GM23338 (cell line): ENCODE measurements around the gene BTBD18. TPM values are rescaled to one million over a fixed set of nuclear protein-coding genes. Genes with fewer than 3 reads are reported as not detected.
A peak's percentile ranks its signal among the peaks of the same experiment; 100 is the strongest.
"Not testable (repeated sequence)": the region's sequence is repeated elsewhere in the genome, so short reads cannot be mapped to it uniquely, and the experiment has no call there.

Experiments used
- ATAC-seq: fragments of 200-7000 bp; cut with Tn5 transposase; 3 replicates; pipeline ENCODE4 v1.9.1; 2020
- DNase-seq: peaks from one replicate; pipeline ENCODE4 v3.0.0-alpha.2; 2015; ENCODE audit warnings: low spot score
- H2AFZ ChIP-seq: fragments of 200-600 bp; sonication (generic); 2 replicates; pipeline ENCODE4 v1.8.0; 2016; ENCODE audit warnings: antibody characterized with exemption, mild to moderate bottlenecking, moderate library complexity
- H3F3A ChIP-seq: fragments of 200-600 bp; sonication (generic); replicated peaks from 2 replicates; pipeline ENCODE4 v1.8.0; 2017; ENCODE audit warnings: antibody characterized with exemption, mixed run types, low read depth
- H3K27ac ChIP-seq: fragments of 200-600 bp; sonication (generic); 2 replicates; pipeline ENCODE4 v1.6.1; 2016; ENCODE audit warnings: low read depth
- H3K27me3 ChIP-seq: fragments of 200-600 bp; sonication (generic); 2 replicates; pipeline ENCODE4 v1.8.0; 2016; ENCODE audit warnings: mild to moderate bottlenecking, mixed run types, moderate library complexity; ENCODE audit not compliant: insufficient read depth
- H3K36me3 ChIP-seq: fragments of 200-600 bp; sonication (generic); 2 replicates; pipeline ENCODE4 v1.8.0; 2016; ENCODE audit warnings: mild to moderate bottlenecking; ENCODE audit not compliant: insufficient read depth
- H3K4me1 ChIP-seq: fragments of 200-600 bp; sonication (generic); 2 replicates; pipeline ENCODE4 v1.8.0; 2016; ENCODE audit warnings: mild to moderate bottlenecking, moderate library complexity; ENCODE audit not compliant: insufficient read depth
- H3K4me2 ChIP-seq: fragments of 200-600 bp; sonication (generic); 2 replicates; pipeline ENCODE4 v1.7.1; 2017; ENCODE audit warnings: mixed run types
- H3K4me3 ChIP-seq: fragments of 200-600 bp; sonication (generic); 2 replicates; pipeline ENCODE4 v1.6.1; 2016; ENCODE audit warnings: mixed run types
- H3K79me2 ChIP-seq: fragments of 200-600 bp; sonication (generic); replicated peaks from 2 replicates; pipeline ENCODE4 v1.8.0; 2017; ENCODE audit warnings: mild to moderate bottlenecking; ENCODE audit not compliant: insufficient read depth
- H3K9me2 ChIP-seq: fragments of 200-600 bp; sonication (generic); 2 replicates; pipeline ENCODE4 v1.8.0; 2017; ENCODE audit not compliant: insufficient read depth
- H4K20me1 ChIP-seq: fragments of 200-600 bp; sonication (generic); replicated peaks from 2 replicates; pipeline ENCODE4 v1.8.0; 2017; ENCODE audit warnings: mild to moderate bottlenecking; ENCODE audit not compliant: insufficient read depth
- H3K27ac Mint-ChIP-seq: 2 replicates; pipeline ENCODE4 v1.8.0; 2020; ENCODE audit warnings: inconsistent platforms, mild to moderate bottlenecking, moderate library complexity, mixed read lengths
- H3K27me3 Mint-ChIP-seq: 3 replicates; pipeline ENCODE4 v1.8.0; 2022; ENCODE audit warnings: low read depth, mild to moderate bottlenecking, moderate library complexity, mixed read lengths, inconsistent platforms; ENCODE audit not compliant: insufficient read depth, poor library complexity
- H3K36me3 Mint-ChIP-seq: 3 replicates; pipeline ENCODE4 v1.8.0; 2021; ENCODE audit warnings: low read depth, mild to moderate bottlenecking, inconsistent platforms, moderate library complexity, mixed read lengths
- H3K4me1 Mint-ChIP-seq: 3 replicates; pipeline ENCODE4 v1.8.0; 2020; ENCODE audit warnings: mild to moderate bottlenecking, inconsistent platforms, mixed read lengths
- H3K4me3 Mint-ChIP-seq: 3 replicates; pipeline ENCODE4 v1.8.0; 2021; ENCODE audit warnings: moderate library complexity, mild to moderate bottlenecking, inconsistent platforms, mixed read lengths
- H3K9me3 Mint-ChIP-seq: 3 replicates; pipeline ENCODE4 v1.8.0; 2020; ENCODE audit warnings: moderate library complexity, mild to moderate bottlenecking, inconsistent platforms, mixed read lengths
- CREB1 ChIP-seq: fragments of 250-450 bp; sonication (Bioruptor Pico); IDR thresholded peaks from 2 replicates; pipeline ENCODE4 v1.5.0; 2020; ENCODE audit warnings: low read depth, mild to moderate bottlenecking, moderate library complexity
- EZH2 ChIP-seq: fragments of 200-600 bp; sonication (generic); IDR thresholded peaks from one replicate; pipeline ENCODE4 v1.8.0; 2017; ENCODE audit warnings: antibody characterized with exemption, mild to moderate bottlenecking, low read depth; ENCODE audit not compliant: unreplicated experiment
- EZH2phosphoT487 ChIP-seq: fragments of 200-600 bp; sonication (generic); IDR thresholded peaks from one replicate; pipeline ENCODE4 v1.8.1; 2018; ENCODE audit warnings: antibody characterized with exemption; ENCODE audit not compliant: unreplicated experiment
- JUNB ChIP-seq: IDR thresholded peaks from one replicate; pipeline ENCODE4 v1.6.1; 2016; ENCODE audit warnings: antibody characterized with exemption; ENCODE audit not compliant: unreplicated experiment
- NANOG ChIP-seq: IDR thresholded peaks from 2 replicates; pipeline ENCODE4 v1.6.1; 2016; ENCODE audit warnings: antibody characterized with exemption, borderline replicate concordance
- POLR2AphosphoS5 ChIP-seq: IDR thresholded peaks from 2 replicates; pipeline ENCODE4 v1.6.1; 2016; ENCODE audit warnings: antibody characterized with exemption, low read depth
- ZNF331 ChIP-seq: fragments of 250-450 bp; sonication (Bioruptor Pico); IDR thresholded peaks from 2 replicates; pipeline ENCODE4 v1.5.0; 2020; ENCODE audit warnings: low read depth, mild to moderate bottlenecking, moderate library complexity
- polyA plus RNA-seq: library from polyadenylated mRNA; unstranded; fragments of >200 nt; fragmentation: Nextera tagmentation; extraction: Ambion mirVana; gene quantifications from 2 replicates; pipeline ENCODE4 v1.2.1, GENCODE V29; 2016
- total RNA-seq: library from RNA; depleted of rRNA; stranded (reverse); fragments of >200 nt; shearing (Covaris generic); gene quantifications from 2 replicates; pipeline ENCODE4 v1.2.3, GENCODE V29; 2014
- TF ChIP-seq, protein P1 (sequence below), 2 experiments: fragments of 200-600 bp in 1 of 2; sonication (generic) in 1 of 2; conservative IDR thresholded peaks; 2 replicates each; pipeline versions ENCODE4 v1.5.1 to v1.6.1; 2016 to 2017; ENCODE audit warnings: antibody characterized with exemption in 2 of 2, low read depth in 2 of 2, mild to moderate bottlenecking in 2 of 2, moderate library complexity in 1 of 2
- TF ChIP-seq, protein P2 (sequence below): IDR thresholded peaks from 2 replicates; pipeline ENCODE4 v1.6.1; 2016; ENCODE audit warnings: antibody characterized with exemption
- TF ChIP-seq, protein P3 (sequence below): IDR thresholded peaks from one replicate; pipeline ENCODE4 v1.6.1; 2018; ENCODE audit warnings: antibody characterized with exemption; ENCODE audit not compliant: unreplicated experiment

BTBD18 gene
- total and polyA plus RNA-seq, 2 experiments from 2014 or later, result 0.29 TPM; not detected in 1

DNA sequence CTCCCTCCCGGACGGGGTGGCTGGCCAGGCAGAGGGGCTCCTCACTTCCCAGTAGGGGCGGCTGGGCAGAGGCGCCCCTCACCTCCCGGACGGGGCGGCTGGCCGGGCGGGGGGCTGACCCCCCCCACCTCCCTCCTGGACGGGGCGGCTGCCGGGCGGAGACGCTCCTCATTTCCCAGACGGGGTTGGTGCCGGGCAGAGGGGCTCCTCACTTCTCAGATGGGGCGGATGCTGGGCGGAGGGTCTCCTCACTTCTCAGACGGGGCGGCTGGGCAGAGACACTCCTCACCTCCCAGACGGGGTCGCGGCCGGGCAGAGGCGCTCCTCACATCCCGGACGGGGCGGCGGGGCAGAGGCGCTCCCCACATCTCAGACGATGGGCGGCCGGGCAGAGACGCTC, 34.9 kb downstream of the BTBD18 start:
- not testable (repeated sequence) for H3K4me2 ChIP-seq, DNase-seq, H2AFZ ChIP-seq, H3K9me2 ChIP-seq, H3F3A ChIP-seq, H3K27ac ChIP-seq, H3K4me3 Mint-ChIP-seq, H3K27me3 ChIP-seq, ATAC-seq, H3K27me3 Mint-ChIP-seq, H3K27ac Mint-ChIP-seq, H3K4me3 ChIP-seq, H3K4me1 ChIP-seq
- Mint-ChIP-seq H3K4me1 (peaks cover 11% of the 10 kb centered on the region; the same call in 2 of the 3 replicates), H3K36me3 (peaks cover 56% of the 10 kb centered on the region), H3K9me3 (peaks cover 18% of the 10 kb centered on the region)
- Histone ChIP-seq H4K20me1 (peaks cover 31% of the 10 kb centered on the region), H3K36me3 (peaks cover 11% of the 10 kb centered on the region; the same call in 1 of the 2 replicates), H3K79me2 (peaks cover 77% of the 10 kb centered on the region)

DNA sequence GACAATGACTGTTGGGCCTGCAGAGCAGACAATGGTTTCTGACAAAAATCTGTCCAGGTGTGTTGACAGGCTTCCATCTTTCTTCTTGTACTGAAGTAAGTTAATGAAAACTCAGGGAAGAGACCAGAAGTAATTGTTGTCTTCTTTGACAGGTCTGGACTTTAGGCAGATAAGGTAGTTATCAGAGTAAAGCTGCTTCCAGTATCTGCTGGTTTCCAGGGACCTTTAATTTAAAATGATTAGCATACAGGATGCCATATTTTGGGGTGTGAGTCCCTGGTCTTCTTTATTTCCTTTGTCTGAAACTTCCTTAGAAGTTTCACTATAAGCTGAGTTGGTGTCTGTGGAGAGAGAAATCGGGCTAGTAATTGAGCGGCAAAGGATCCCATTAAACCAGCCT, 37.8 kb downstream of the BTBD18 start:
- Mint-ChIP-seq H3K27ac (peak overlapping the region; percentile 99), H3K36me3 (peaks cover 49% of the 10 kb centered on the region), H3K27me3 (peaks cover 6% of the 10 kb centered on the region), H3K4me1 (peaks cover 16% of the 10 kb centered on the region), H3K9me3 (peaks cover 18% of the 10 kb centered on the region), H3K4me3 (peak overlapping the region; percentile 99)
- Histone ChIP-seq H3F3A (peaks cover 4% of the 10 kb centered on the region; the same call in 1 of the 2 replicates), H3K4me1 (peaks cover 8% of the 10 kb centered on the region; the same call in 1 of the 2 replicates), H4K20me1 (peaks cover 12% of the 10 kb centered on the region; the same call in 1 of the 2 replicates), H3K79me2 (peaks cover 60% of the 10 kb centered on the region), H3K36me3 (0 out of 2 replicates have a peak, but pooled peaks cover 4% of the 10 kb centered on the region), H3K27ac (no peak overlapping the region; the same call in 1 of the 2 replicates), H2AFZ (no peak overlapping the region), H3K9me2 (no peaks in the 10 kb centered on the region), H3K4me2 (peak overlapping the region; percentile 97), H3K4me3 (peak overlapping the region; percentile 77), H3K27me3 (no peaks in the 10 kb centered on the region)
- no peak for ATAC-seq
- DNase-seq, result no peak
- TF ChIP-seq, protein P1, sequence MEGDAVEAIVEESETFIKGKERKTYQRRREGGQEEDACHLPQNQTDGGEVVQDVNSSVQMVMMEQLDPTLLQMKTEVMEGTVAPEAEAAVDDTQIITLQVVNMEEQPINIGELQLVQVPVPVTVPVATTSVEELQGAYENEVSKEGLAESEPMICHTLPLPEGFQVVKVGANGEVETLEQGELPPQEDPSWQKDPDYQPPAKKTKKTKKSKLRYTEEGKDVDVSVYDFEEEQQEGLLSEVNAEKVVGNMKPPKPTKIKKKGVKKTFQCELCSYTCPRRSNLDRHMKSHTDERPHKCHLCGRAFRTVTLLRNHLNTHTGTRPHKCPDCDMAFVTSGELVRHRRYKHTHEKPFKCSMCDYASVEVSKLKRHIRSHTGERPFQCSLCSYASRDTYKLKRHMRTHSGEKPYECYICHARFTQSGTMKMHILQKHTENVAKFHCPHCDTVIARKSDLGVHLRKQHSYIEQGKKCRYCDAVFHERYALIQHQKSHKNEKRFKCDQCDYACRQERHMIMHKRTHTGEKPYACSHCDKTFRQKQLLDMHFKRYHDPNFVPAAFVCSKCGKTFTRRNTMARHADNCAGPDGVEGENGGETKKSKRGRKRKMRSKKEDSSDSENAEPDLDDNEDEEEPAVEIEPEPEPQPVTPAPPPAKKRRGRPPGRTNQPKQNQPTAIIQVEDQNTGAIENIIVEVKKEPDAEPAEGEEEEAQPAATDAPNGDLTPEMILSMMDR (conservative IDR thresholded peaks at IDR 0.05; ENCODE audit: low read depth in 2 of 2), result no peak
- TF ChIP-seq JUNB (no peak), ZNF331 (no peak), NANOG (no peak), POLR2AphosphoS5 (no peak), EZH2 (no peak), CREB1 (CRISPR knock-in tag) (no peak), EZH2phosphoT487 (no peak)
- TF ChIP-seq, protein P2, sequence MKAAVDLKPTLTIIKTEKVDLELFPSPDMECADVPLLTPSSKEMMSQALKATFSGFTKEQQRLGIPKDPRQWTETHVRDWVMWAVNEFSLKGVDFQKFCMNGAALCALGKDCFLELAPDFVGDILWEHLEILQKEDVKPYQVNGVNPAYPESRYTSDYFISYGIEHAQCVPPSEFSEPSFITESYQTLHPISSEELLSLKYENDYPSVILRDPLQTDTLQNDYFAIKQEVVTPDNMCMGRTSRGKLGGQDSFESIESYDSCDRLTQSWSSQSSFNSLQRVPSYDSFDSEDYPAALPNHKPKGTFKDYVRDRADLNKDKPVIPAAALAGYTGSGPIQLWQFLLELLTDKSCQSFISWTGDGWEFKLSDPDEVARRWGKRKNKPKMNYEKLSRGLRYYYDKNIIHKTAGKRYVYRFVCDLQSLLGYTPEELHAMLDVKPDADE, result no peak
- TF ChIP-seq, protein P3, sequence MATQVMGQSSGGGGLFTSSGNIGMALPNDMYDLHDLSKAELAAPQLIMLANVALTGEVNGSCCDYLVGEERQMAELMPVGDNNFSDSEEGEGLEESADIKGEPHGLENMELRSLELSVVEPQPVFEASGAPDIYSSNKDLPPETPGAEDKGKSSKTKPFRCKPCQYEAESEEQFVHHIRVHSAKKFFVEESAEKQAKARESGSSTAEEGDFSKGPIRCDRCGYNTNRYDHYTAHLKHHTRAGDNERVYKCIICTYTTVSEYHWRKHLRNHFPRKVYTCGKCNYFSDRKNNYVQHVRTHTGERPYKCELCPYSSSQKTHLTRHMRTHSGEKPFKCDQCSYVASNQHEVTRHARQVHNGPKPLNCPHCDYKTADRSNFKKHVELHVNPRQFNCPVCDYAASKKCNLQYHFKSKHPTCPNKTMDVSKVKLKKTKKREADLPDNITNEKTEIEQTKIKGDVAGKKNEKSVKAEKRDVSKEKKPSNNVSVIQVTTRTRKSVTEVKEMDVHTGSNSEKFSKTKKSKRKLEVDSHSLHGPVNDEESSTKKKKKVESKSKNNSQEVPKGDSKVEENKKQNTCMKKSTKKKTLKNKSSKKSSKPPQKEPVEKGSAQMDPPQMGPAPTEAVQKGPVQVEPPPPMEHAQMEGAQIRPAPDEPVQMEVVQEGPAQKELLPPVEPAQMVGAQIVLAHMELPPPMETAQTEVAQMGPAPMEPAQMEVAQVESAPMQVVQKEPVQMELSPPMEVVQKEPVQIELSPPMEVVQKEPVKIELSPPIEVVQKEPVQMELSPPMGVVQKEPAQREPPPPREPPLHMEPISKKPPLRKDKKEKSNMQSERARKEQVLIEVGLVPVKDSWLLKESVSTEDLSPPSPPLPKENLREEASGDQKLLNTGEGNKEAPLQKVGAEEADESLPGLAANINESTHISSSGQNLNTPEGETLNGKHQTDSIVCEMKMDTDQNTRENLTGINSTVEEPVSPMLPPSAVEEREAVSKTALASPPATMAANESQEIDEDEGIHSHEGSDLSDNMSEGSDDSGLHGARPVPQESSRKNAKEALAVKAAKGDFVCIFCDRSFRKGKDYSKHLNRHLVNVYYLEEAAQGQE, result no peak
